Cerebellar cortex (tissue), 1 donor: ENCODE measurements around the gene MMP28.

Experiments used
- DNase-seq: peaks from one replicate; pipeline ENCODE4 v3.0.0-alpha.2; 2015; ENCODE audit warnings: low spot score

MMP28 gene, protein sequence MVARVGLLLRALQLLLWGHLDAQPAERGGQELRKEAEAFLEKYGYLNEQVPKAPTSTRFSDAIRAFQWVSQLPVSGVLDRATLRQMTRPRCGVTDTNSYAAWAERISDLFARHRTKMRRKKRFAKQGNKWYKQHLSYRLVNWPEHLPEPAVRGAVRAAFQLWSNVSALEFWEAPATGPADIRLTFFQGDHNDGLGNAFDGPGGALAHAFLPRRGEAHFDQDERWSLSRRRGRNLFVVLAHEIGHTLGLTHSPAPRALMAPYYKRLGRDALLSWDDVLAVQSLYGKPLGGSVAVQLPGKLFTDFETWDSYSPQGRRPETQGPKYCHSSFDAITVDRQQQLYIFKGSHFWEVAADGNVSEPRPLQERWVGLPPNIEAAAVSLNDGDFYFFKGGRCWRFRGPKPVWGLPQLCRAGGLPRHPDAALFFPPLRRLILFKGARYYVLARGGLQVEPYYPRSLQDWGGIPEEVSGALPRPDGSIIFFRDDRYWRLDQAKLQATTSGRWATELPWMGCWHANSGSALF

DNA sequence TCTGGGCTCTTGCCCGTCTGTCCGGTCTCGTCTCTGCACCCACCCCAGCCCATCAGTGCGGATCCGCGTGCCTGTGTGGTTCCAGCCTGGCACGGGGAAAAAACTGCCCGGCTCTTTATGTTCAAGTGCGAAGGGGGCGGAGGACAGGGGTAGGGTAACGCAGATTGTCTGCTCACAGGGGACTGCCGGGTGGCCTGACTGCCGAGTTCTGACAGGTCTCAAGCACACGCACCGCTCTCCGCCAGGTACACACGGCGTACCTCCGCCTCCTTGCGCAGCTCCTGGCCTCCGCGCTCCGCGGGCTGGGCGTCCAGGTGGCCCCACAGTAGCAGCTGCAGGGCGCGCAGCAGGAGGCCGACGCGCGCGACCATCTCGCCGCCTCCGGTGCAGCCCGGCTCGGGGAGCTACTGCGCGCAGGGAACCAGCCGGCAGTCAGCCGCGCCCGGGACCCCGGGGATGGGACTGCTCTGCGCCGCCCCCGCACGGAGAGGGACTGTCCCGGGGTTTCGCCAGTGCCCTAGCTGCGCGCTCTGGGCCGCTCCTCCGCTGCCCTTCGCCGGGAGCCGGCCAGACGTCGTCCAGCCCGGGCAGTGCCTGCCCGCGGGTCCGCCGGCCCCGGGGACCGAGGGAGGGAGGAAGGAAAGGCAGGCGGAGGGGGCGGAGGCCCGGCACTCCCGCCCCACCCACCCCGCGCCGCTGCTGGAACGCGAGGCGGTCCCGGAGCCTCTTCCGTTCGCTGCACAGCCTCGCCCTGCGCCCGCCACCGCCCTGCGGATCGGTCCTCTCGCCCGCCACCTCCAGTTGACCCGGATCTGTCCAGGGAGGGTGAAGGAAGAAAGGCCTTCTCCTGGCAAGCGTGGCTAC, at the start of gene MMP28:
Gene MMP28, minus strand, starts transcription at position 635 of the 864 bp plus-strand sequence. Its CDS starts 264 bp downstream, at position 371.
- no peak for DNase-seq

DNA sequence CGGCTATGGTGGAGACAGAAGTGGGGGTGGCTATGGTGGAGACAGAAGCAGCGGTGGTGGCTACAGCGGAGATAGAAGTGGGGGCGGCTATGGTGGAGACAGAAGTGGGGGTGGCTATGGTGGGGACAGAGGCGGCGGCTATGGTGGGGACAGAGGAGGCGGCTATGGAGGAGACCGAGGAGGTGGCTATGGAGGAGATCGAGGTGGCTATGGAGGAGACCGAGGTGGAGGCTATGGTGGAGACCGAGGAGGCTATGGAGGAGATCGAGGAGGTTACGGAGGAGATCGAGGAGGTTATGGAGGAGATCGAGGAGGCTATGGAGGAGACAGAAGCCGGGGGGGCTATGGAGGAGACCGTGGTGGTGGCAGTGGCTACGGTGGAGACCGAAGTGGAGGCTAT, 49.1 kb upstream of the MMP28 start:
- no peak for DNase-seq

GRCh38 chr17:35843698-35844097, 48.3 kb upstream of the MMP28 start:
- DNase-seq: no peak

DNA sequence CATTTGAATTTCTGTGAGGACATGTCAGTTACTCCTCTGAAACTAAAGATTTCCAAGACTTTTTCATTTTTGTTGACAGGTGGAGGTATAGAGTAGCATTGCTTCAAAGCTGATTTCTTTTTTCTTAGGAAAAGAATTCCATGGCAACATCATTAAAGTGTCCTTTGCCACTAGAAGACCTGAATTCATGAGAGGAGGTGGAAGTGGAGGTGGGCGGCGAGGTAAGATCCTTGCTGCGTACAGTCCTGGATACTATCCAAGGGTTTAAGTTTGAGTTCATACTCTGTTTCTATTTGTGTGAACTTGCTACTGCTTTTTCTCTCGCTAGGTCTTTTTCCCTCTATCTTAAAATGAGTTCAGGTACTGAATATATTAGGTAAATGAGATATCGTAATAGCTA, 46.8 kb upstream of the MMP28 start:
- no peak for DNase-seq

GRCh38 chr17:35841505-35841904, 46.1 kb upstream of the MMP28 start:
- no peak for DNase-seq

DNA sequence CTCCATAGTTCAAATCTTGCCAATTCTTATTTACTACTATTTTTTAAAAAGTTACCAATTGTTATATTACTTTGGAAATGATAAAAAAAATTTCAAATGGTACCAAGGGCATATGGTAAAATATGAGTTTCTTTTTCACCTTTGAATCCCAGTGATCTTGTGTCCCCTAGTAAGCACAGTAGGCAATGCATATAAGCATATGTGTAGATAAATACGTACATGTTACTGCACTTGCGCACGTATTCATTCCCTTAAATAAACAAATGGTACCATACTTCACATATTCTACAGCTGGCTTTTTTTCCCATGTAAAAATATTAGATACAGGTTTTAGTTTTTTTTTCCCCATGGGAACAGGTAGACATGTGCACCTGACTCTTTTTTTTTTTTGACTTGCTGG, 45.7 kb upstream of the MMP28 start:
- no peak for DNase-seq

DNA sequence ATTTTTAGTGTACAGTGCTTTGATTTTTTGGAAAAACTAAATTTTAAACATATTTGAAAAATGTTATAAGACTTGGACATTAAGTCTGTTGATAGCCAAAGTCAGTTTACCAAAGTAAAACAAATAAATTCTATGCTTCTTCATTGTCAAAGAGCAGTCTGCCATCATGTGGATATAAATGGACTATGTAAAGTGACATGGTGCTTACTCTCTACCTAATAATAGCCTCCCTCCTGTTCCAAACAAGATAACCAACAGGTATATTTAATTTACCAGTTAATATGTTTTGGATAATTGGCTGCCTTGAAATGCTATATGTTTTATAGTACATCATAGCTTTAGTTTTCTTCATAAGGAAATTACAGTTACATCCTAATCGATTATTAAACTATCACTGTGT, 29.8 kb upstream of the MMP28 start:
- no peak for DNase-seq

- no peak for DNase-seq
Observed at GRCh38 chr17:35821308-35821707, 25.9 kb upstream of the MMP28 start.

GRCh38 chr17:35819455-35819854, 24.0 kb upstream of the MMP28 start:
- no peak for DNase-seq

DNA sequence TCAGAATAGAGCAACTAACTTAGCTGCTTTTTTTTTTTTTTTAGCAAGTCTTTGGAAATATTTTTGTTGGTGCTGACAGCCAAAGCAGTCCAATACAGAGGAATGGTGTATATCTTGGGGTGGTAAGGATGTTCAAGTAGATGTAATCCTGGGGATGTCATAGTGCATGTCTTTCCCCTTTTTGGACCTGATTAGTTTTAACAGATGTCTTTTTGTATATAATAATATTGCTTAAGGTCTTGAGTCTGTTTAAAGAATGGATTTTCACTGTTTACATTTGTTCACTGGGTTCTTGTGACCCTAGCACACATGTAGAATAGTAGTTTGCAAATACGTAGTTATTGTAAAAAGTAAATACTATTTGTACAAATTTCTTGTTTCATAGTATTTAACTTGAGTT, 21.8 kb upstream of the MMP28 start:
- no peak for DNase-seq

GRCh38 chr17:35816723-35817122, 21.3 kb upstream of the MMP28 start:
- DNase-seq: no peak

DNA sequence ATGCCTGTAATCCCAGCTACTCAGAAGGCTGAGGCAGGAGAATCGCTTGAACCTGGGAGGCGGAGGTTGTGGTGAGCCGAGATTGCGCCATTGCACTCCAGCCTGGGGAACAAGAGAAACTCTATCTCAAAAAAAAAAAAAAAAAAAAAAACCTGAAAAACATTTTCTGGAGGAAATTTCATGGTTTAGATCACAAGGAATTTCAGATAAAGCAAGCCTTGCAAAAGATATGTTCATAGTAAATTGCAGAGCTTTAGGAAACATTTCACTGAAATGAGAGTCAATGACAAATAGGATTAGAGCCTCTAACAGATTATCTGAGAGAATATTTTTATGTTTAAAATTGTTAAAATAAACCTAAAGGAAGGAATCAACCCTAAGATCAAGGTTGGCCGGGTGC, 17.0 kb upstream of the MMP28 start:
- DNase-seq: no peak

DNA sequence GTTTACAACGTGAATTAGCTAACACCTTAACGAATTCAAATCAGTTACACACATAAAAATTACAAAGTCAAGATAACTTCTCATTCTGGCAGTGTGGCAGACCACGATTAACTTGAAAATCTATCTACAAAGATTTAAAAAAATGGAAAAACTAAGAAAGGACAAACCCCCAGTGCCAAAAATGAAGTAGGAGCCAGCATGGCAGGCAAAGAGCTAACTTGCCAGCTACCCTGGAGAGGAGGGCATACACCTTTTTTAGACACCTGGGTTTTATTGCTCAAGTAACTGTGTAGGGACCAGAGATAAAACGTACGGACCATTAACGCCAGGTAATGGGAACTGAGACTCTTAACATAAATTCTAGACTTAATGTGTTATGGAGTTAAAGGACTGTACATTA, 16.3 kb upstream of the MMP28 start:
- no peak for DNase-seq

DNA sequence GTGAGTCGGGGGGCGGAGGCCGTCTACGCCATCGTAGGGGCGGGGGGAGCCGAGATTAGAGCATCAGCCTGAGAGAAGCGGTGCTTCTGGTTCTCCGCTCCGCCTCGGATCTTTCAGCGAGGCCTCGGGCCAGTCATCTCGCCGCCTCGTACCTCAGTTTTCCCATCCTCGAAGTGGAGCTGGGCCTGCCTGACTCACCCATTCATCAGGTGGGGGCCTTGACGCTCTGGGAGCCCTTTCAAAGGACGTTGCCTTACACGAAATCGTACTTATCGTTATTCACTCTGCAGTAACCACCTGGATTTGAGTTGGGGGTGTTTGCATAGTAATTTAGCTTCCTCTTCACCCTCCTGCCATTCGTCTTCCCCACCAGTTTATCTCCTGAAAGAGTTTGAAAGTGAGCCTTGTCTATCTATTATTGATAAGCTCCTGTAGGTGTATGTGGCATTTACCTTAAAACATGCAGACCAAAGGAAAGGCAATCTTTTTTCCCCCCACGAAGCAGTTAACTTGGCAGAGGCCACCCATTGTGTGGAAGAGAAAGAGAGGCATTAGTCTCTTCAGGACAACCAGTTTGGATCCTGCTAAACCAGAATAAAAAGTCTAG, 14.5 kb upstream of the MMP28 start:
- no peak for DNase-seq

- DNase-seq: peak; percentile 99
Observed at GRCh38 chr17:35808962-35809854, 13.8 kb upstream of the MMP28 start, which contains the start of gene TAF15. TSS of gene TAF15 (plus strand) at chr17:35809484. CDS start at chr17:35809570, 86 bp downstream.

GRCh38 chr17:35808240-35808961, 13.0 kb upstream of the MMP28 start:
- no peak for DNase-seq

DNA sequence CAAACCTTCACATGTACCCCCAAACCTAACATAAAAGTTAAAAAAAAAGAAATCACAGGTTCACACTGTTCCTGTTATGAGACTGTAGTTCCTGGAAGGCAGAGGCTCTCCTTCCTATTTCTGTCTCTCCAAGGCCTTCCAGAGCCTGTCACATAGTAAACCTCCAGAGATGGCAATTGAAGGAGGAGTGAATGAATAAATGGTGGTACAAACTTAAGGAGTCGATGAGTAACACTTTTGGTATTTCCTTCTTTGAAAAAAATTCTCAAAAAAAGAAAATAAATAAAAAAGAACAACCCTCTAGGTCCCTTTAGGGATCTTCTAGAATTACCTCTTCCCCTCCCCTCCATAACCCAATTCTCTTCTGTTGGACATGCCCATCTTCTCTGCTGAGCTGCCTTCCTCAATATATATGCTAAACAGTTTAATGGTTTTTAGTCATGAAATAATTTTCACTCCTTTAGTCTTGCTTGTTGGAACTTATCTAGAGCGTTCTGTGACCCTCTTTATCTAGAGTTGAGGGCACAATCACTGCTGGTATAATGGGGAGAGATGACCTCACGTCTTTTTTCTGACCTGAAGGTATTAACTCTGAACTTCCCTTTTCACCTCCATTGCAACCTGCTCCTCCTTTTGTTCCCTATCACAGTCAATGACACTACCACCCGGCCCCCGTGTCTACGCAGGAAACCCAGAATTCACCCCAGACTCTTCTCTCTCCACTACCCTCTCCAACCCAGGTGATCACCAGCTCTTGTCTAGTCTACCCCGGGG, 12.1 kb upstream of the MMP28 start:
- DNase-seq: no peak

- DNase-seq: peak; percentile 86
Observed at GRCh38 chr17:35804658-35805192, 9.3 kb upstream of the MMP28 start.

GRCh38 chr17:35801583-35802224, 6.3 kb upstream of the MMP28 start:
- peak; percentile 89 for DNase-seq
